NCI-H82 (cell line): Measurements from ENCODE around the gene C2CD4D.
A peak's percentile ranks its signal among the peaks of the same experiment; 100 is the strongest.
"Not testable (repeated sequence)": the region's sequence is repeated elsewhere in the genome, so short reads cannot be mapped to it uniquely, and the experiment has no call there.

Experiments
- DNase-seq: peaks from one replicate; lab custom pipeline; 2025; lab: John Stamatoyannopoulos, UW

Gene C2CD4D

GRCh38 chr1:151839457-151840403 is at the start of gene C2CD4D:
Gene C2CD4D (minus strand): TSS chr1:151839820. CDS start chr1:151838989, 831 bp downstream.
- no peak for DNase-seq

- peak; percentile 53 for DNase-seq
Observed at GRCh38 chr1:151888972-151889570, 49.5 kb upstream of the C2CD4D start.

- DNase-seq = no peak
Observed at GRCh38 chr1:151887028-151887427, 47.4 kb upstream of the C2CD4D start.

- DNase-seq = no peak
Observed at GRCh38 chr1:151885479-151885878, 45.9 kb upstream of the C2CD4D start.

GRCh38 chr1:151884879-151885278 is 45.3 kb upstream of the C2CD4D start:
- not testable (repeated sequence) for DNase-seq

- DNase-seq = not testable (repeated sequence)
Observed at GRCh38 chr1:151884445-151884844, 44.8 kb upstream of the C2CD4D start.

- not testable (repeated sequence) for DNase-seq
Observed at GRCh38 chr1:151883898-151884297, 44.3 kb upstream of the C2CD4D start.

- not testable (repeated sequence) for DNase-seq
Observed at GRCh38 chr1:151882918-151883317, 43.3 kb upstream of the C2CD4D start.

GRCh38 chr1:151882466-151882865 is 42.8 kb upstream of the C2CD4D start:
- no peak for DNase-seq

- no peak for DNase-seq
Observed at GRCh38 chr1:151881479-151881878, 41.9 kb upstream of the C2CD4D start.

- no peak for DNase-seq
Observed at GRCh38 chr1:151875419-151876097, 35.9 kb upstream of the C2CD4D start.

- not testable (repeated sequence) for DNase-seq
Observed at GRCh38 chr1:151872776-151873175, 33.2 kb upstream of the C2CD4D start.

- DNase-seq = no peak
Observed at GRCh38 chr1:151871284-151872030, 31.8 kb upstream of the C2CD4D start.

GRCh38 chr1:151868486-151868885 is 28.9 kb upstream of the C2CD4D start:
- no peak for DNase-seq

- DNase-seq = no peak
Observed at GRCh38 chr1:151867765-151868411, 28.3 kb upstream of the C2CD4D start.

GRCh38 chr1:151867321-151867720 is 27.7 kb upstream of the C2CD4D start:
- no peak for DNase-seq

- DNase-seq = peak; percentile 38
Observed at GRCh38 chr1:151864411-151864810, 24.8 kb upstream of the C2CD4D start.

- no peak for DNase-seq
Observed at GRCh38 chr1:151862604-151863003, 23.0 kb upstream of the C2CD4D start.

- DNase-seq = no peak
Observed at GRCh38 chr1:151860504-151861187, 21.0 kb upstream of the C2CD4D start.

- no peak for DNase-seq
Observed at GRCh38 chr1:151859891-151860293, 20.3 kb upstream of the C2CD4D start.
